SK-N-SH (cell line): Measurements from ENCODE around the gene HPCAL1. TPM values are rescaled to one million over a fixed set of nuclear protein-coding genes. Genes with fewer than 3 reads are reported as not detected.

Source experiments
- CTCF ChIA-PET: fragments of 300-600, 350-600 bp; formaldehyde crosslinking; extraction: SDS; loops from one replicate; lab custom pipeline; 2021; lab: Yijun Ruan, JAX
- POLR2A ChIA-PET: fragments of 350-600 bp; sonication (Branson Sonifier 250); formaldehyde crosslinking; extraction: SDS; loops from one replicate; lab custom pipeline; 2020; ENCODE audit warnings: antibody characterized with exemption, inconsistent platforms; lab: Yijun Ruan, JAX
- DNase-seq: peaks from one replicate; pipeline ENCODE4 v3.0.0; 2012
- H2AFZ ChIP-seq: fragments of 200-600 bp; sonication (generic); 2 replicates; pipeline ENCODE4 v1.8.1; 2016; ENCODE audit warnings: antibody characterized with exemption, mild to moderate bottlenecking, low read depth
- H3F3A ChIP-seq: fragments of 200-600 bp; sonication (generic); replicated peaks from 2 replicates; pipeline ENCODE3; 2016; ENCODE audit warnings: antibody characterized with exemption, mild to moderate bottlenecking; ENCODE audit not compliant: insufficient read depth
- H3K27ac ChIP-seq, 2 experiments: fragments of 200-500 bp in 1 of 2; fragments of 200-600 bp in 1 of 2; sonication (Bioruptor generic) in 1 of 2; sonication (generic), shearing (Covaris generic) in 1 of 2; 2 replicates each; pipeline versions ENCODE4 v1.5.1 to v1.6.1; 2014 to 2016; ENCODE audit warnings: low read depth in 2 of 2, inconsistent platforms in 1 of 2, low read length in 1 of 2, mild to moderate bottlenecking in 1 of 2, mixed read lengths in 1 of 2
- H3K27me3 ChIP-seq: fragments of 200-600 bp; sonication (generic), shearing (Covaris generic); 2 replicates; pipeline ENCODE4 v1.6.1; 2016; ENCODE audit warnings: mixed run types; ENCODE audit not compliant: insufficient read depth
- H3K36me3 ChIP-seq, 2 experiments: fragments of 200-500 bp in 1 of 2; fragments of 200-600 bp in 1 of 2; sonication (Bioruptor generic) in 1 of 2; sonication (generic) in 1 of 2; replicated peaks in 1 of 2; 2 replicates each; pipeline versions ENCODE3 to v1.5.1; 2014 to 2016; ENCODE audit warnings: low read length in 1 of 2, mild to moderate bottlenecking in 1 of 2; ENCODE audit not compliant: insufficient read depth in 2 of 2, control insufficient read depth in 1 of 2
- H3K4me1 ChIP-seq, 2 experiments: fragments of 200-500 bp in 1 of 2; fragments of 200-600 bp in 1 of 2; sonication (Bioruptor generic) in 1 of 2; sonication (generic), shearing (Covaris generic) in 1 of 2; 2 replicates each; pipeline versions ENCODE4 v1.5.1 to v1.6.1; 2014 to 2016; ENCODE audit warnings: low read depth in 1 of 2, low read length in 1 of 2, mixed run types in 1 of 2; ENCODE audit not compliant: insufficient read depth in 2 of 2, control insufficient read depth in 1 of 2
- H3K4me2 ChIP-seq: fragments of 200-600 bp; sonication (generic), shearing (Covaris generic); 2 replicates; pipeline ENCODE4 v1.6.1; 2017; ENCODE audit warnings: mixed run types
- H3K4me3 ChIP-seq, 2 experiments: fragments of 200-500 bp in 1 of 2; fragments of 200-600 bp in 1 of 2; sonication (Bioruptor generic) in 1 of 2; sonication (generic), shearing (Covaris generic) in 1 of 2; 2 replicates each; pipeline versions ENCODE4 v1.5.1 to v1.8.1; 2014 to 2016; ENCODE audit warnings: low read depth in 2 of 2, inconsistent platforms in 1 of 2, low read length in 1 of 2, mild to moderate bottlenecking in 1 of 2, mixed read lengths in 1 of 2, moderate library complexity in 1 of 2
- H3K79me2 ChIP-seq: fragments of 200-600 bp; sonication (generic); 2 replicates; pipeline ENCODE4 v1.8.1; 2017; ENCODE audit warnings: mild to moderate bottlenecking; ENCODE audit not compliant: insufficient read depth
- H3K9ac ChIP-seq: fragments of 200-600 bp; sonication (generic); 2 replicates; pipeline ENCODE4 v1.6.1; 2017; ENCODE audit warnings: mixed run types
- H3K9me2 ChIP-seq: fragments of 200-600 bp; sonication (generic); 2 replicates; pipeline ENCODE4 v1.6.1; 2017; ENCODE audit warnings: mixed run types
- H3K9me3 ChIP-seq: fragments of 200-600 bp; sonication (generic); 2 replicates; pipeline ENCODE4 v1.6.1; 2017; ENCODE audit warnings: mixed run types, mild to moderate bottlenecking, moderate library complexity
- H4K20me1 ChIP-seq: fragments of 200-600 bp; sonication (generic); 2 replicates; pipeline ENCODE4 v1.6.1; 2017; ENCODE audit warnings: mild to moderate bottlenecking, mixed run types; ENCODE audit not compliant: insufficient read depth
- CHD2 ChIP-seq: fragments of 150-350 bp; IDR thresholded peaks from 2 replicates; pipeline ENCODE4 v1.6.1; 2018; ENCODE audit warnings: low read length; ENCODE audit not compliant: partially characterized antibody
- CTCF ChIP-seq: fragments of 200-600 bp; sonication (generic); IDR thresholded peaks from 2 replicates; pipeline ENCODE4 v1.6.1; 2017; ENCODE audit warnings: antibody characterized with exemption, mild to moderate bottlenecking, moderate library complexity
- FOSL2 ChIP-seq: IDR thresholded peaks from 2 replicates; pipeline ENCODE4 v1.4.0; 2012; ENCODE audit warnings: low read depth, mild to moderate bottlenecking, moderate library complexity, borderline replicate concordance
- FOXJ3 ChIP-seq: sonication (generic); formaldehyde crosslinking; IDR thresholded peaks from 2 replicates; pipeline ENCODE4 v1.5.1; 2020; ENCODE audit warnings: mild to moderate bottlenecking, missing genetic modification reagents
- GABPA ChIP-seq: IDR thresholded peaks from 2 replicates; pipeline ENCODE4 v1.4.0; 2012; ENCODE audit warnings: low read depth, mild to moderate bottlenecking
- IRF3 ChIP-seq: fragments of 150-350 bp; IDR thresholded peaks from 2 replicates; pipeline ENCODE4 v1.6.1; 2016; ENCODE audit warnings: mild to moderate bottlenecking, low read depth, low read length
- JUND ChIP-seq: IDR thresholded peaks from 2 replicates; pipeline ENCODE4 v1.4.0; 2012
- MAX ChIP-seq: IDR thresholded peaks from 2 replicates; pipeline ENCODE4 v1.4.0; 2012; ENCODE audit warnings: low read depth
- NFIC ChIP-seq: IDR thresholded peaks from 2 replicates; pipeline ENCODE4 v1.4.0; 2012; ENCODE audit warnings: borderline replicate concordance
- PBX3 ChIP-seq: IDR thresholded peaks from 2 replicates; pipeline ENCODE4; 2012
- POLR2AphosphoS5 ChIP-seq: IDR thresholded peaks from 2 replicates; pipeline ENCODE4 v1.6.1; 2012; ENCODE audit warnings: low read depth, low read length
- RAD21 ChIP-seq: IDR thresholded peaks from 2 replicates; pipeline ENCODE4 v1.6.1; 2012; ENCODE audit warnings: mild to moderate bottlenecking, low read length
- RCOR1 ChIP-seq: fragments of 150-350 bp; IDR thresholded peaks from 2 replicates; pipeline ENCODE4 v1.6.1; 2017; ENCODE audit warnings: antibody characterized with exemption, low read length
- RFX5 ChIP-seq: IDR thresholded peaks from 2 replicates; pipeline ENCODE4 v1.6.1; 2012; ENCODE audit warnings: mild to moderate bottlenecking, improper control_type of control experiment, low read length
- SIN3A ChIP-seq: IDR thresholded peaks from 2 replicates; pipeline ENCODE4 v1.6.1; 2012; ENCODE audit warnings: low read depth, mild to moderate bottlenecking, low read length, moderate library complexity, borderline replicate concordance
- SMC3 ChIP-seq: IDR thresholded peaks from 2 replicates; pipeline ENCODE4 v1.6.1; 2012; ENCODE audit warnings: low read depth, low read length, improper control_type of control experiment
- TAF1 ChIP-seq: IDR thresholded peaks from 2 replicates; pipeline ENCODE4 v1.6.1; 2012; ENCODE audit warnings: low read depth, mild to moderate bottlenecking, low read length, moderate library complexity, borderline replicate concordance
- TEAD4 ChIP-seq: IDR thresholded peaks from 2 replicates; pipeline ENCODE4 v1.4.0; 2012; ENCODE audit warnings: mild to moderate bottlenecking, borderline replicate concordance; ENCODE audit not compliant: insufficient read depth
- ZBTB33 ChIP-seq: IDR thresholded peaks from 2 replicates; pipeline ENCODE4 v1.4.0; 2012; ENCODE audit warnings: low read depth, borderline replicate concordance
- WGBS: methylation state at CpG from one replicate; pipeline ENCODE4 v1.1.6; 2017; ENCODE audit warnings: low lambda C conversion rate; 5-methylcytosine and 5-hydroxymethylcytosine counted together
- polyA plus RNA-seq, 3 experiments: library from polyadenylated mRNA; depleted of rRNA; stranded (reverse); fragments of >200 nt; gene quantifications; 2 replicates each; pipeline ENCODE4 v1.2.3, GENCODE V29; 2012

The HPCAL1 gene
- polyA plus RNA-seq, 1 of the 3 experiments (the other 2 are of a cell fraction), result 77.0 TPM

- DNase-seq, result peak; percentile 30
- H3K27ac ChIP-seq, result no peak overlapping the region
- H4K20me1 ChIP-seq, result no peaks in the 10 kb centered on the region
- TF ChIP-seq JUND, result no peak
- no peak for TF ChIP-seq GABPA
- no peak for TF ChIP-seq POLR2AphosphoS5
- no peak for TF ChIP-seq SMC3
- no peak for TF ChIP-seq TEAD4
- TF ChIP-seq PBX3, result no peak
- TF ChIP-seq FOXJ3 (CRISPR knock-in tag), result no peak
- no peak for TF ChIP-seq ZBTB33
- TF ChIP-seq SIN3A, result no peak
- no peak for TF ChIP-seq IRF3
- no peak for TF ChIP-seq FOSL2
- TF ChIP-seq RCOR1, result no peak
- no peak for TF ChIP-seq MAX
- TF ChIP-seq CHD2, result no peak
- TF ChIP-seq TAF1, result no peak
- no peak for TF ChIP-seq RFX5
- no peak for TF ChIP-seq RAD21
- TF ChIP-seq NFIC, result no peak
- TF ChIP-seq CTCF, result no peak
- H3K4me2 ChIP-seq, result no peak overlapping the region
- no peak overlapping the region for H2AFZ ChIP-seq
- no peak overlapping the region for H3K4me3 ChIP-seq
- CTCF ChIA-PET, result interaction anchor here (1.0 to 1.8 kb wide), 8 partner anchors 10 to 488 kb away, joined by 3 to 5 read pairs (median 3); partner anchors contain the start of gene ODC1
- no peaks in the 10 kb centered on the region for H3K36me3 ChIP-seq
- H3F3A ChIP-seq, result no peaks in the 10 kb centered on the region
- POLR2A ChIA-PET, result no interaction called here
- H3K4me1 ChIP-seq, result no peaks in the 10 kb centered on the region
- H3K27me3 ChIP-seq, result no peaks in the 10 kb centered on the region
- 96% methylated on average over 2 of the region's 2 CpGs for WGBS
- no peak overlapping the region for H3K9ac ChIP-seq
- no peaks in the 10 kb centered on the region for H3K9me2 ChIP-seq
- no peaks in the 10 kb centered on the region for H3K79me2 ChIP-seq
- no peaks in the 10 kb centered on the region for H3K9me3 ChIP-seq
Observed at GRCh38 chr2:10471955-10472354, 169.3 kb downstream of the HPCAL1 start.
